NCI-H2081 treated with DMSO at 0.1 percent for 48 hours (cell line): ENCODE data around the gene DBP.

Source experiments
- DNase-seq: peaks from one replicate; lab custom pipeline; 2025; lab: John Stamatoyannopoulos, UW

The DBP gene

GRCh38 chr19:48609571-48610108 is 27.5 kb downstream of the DBP start:
- DNase-seq: no peak

GRCh38 chr19:48608798-48609263 is 28.3 kb downstream of the DBP start:
- no peak for DNase-seq

DNA sequence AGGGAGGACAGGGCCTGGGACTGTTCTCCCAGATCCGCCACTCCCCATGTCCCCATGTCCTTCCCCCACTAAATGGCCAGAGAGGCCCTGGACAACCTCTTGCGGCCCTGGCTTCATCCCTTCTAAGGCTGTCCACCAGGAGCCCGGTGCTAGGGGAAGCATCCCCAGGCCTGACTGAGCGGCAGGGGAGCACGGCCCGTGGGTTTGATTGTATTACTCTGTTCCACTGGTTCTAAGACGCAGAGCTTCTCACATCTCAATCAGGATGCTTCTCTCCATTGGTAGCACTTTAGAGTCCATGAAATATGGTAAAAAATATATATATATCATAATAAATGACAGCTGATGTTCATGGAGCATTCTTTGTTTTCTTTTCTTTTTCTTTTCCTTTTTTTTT is 29.8 kb downstream of the DBP start:
- no peak for DNase-seq

- no peak for DNase-seq
Measured at GRCh38 chr19:48606463-48607358, 30.5 kb downstream of the DBP start, which contains the start of gene SPACA4. TSS of gene SPACA4 (plus strand) at chr19:48606742. CDS start at chr19:48606979, 237 bp downstream.

DNA sequence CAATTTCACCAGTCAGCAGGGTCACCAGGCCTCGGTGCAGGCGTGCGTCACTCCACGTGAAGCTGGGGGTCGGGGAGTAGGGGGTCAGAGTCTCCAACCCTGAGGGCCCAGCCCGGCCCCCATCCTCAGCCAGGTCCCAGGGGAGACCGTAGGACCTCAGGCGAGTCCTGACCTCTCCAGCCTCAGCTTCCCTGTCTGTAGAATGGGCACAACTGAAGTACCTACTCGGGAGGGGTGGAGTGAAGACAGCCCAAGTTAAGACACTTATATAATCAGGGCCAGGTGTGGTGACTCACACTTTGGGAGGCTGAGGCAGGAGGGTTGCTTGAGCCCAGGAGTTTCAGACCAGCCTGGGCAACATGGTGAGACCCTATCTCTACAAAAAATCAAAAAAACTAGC is 33.3 kb downstream of the DBP start:
- DNase-seq: no peak

GRCh38 chr19:48603449-48603848 is 33.7 kb downstream of the DBP start:
- DNase-seq: no peak

- DNase-seq: no peak
Measured at GRCh38 chr19:48603001-48603400, 34.2 kb downstream of the DBP start.

- no peak for DNase-seq
Measured at GRCh38 chr19:48600679-48601417, 36.3 kb downstream of the DBP start.

GRCh38 chr19:48598996-48599700 is 38.0 kb downstream of the DBP start:
- DNase-seq: no peak

DNA sequence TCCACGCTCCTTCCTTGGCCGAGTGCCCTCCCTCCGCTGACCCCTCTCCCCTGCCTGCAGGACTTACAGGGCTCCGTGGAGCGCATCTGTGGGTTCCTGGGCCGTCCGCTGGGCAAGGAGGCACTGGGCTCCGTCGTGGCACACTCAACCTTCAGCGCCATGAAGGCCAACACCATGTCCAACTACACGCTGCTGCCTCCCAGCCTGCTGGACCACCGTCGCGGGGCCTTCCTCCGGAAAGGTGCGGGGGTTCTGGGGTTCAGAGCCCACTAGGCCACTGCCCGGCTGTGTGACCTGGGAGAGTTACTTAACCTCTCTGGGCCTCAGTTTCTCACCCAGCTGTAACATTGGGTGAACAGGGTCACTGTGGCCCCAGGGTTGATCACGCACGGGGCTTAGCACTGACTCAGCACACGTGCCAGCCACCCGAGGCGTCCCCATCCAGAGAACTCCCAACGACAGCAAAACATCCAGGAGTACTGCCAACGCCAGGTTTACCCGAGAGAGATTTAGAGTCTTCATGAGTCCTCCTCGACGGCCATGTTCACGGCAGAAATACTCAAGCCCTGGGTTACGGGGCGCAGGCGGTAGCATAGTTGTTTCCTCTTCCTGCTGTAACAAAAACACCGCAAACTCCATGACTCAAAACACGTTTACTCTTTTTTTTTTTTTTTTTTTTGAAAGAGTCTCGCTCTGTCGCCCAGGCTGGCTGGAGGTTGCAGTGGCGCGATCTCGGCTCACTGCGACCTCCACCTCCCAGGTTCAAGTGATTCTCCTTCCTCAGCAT is 40.3 kb downstream of the DBP start:
- DNase-seq: no peak

DNA sequence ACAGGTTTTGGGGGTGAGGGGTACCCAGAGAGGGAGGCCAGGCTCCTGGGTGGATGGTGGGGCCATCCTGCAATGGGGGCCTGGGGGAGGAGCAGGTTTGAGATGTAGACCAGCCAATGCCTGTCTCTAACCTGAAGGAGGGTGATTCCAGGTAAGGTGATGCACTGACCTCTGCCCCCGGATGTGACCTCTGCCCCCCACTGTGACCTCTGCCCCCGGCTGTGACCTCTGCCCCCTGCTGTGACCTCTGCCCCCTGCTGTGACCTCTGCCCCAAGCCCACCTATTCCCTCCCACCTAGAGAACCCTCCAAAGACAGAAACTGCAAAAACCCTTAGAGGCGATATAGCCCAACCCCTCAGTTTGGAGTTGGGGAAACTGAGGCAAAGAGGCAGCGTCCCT is 40.9 kb downstream of the DBP start:
- DNase-seq: no peak

DNA sequence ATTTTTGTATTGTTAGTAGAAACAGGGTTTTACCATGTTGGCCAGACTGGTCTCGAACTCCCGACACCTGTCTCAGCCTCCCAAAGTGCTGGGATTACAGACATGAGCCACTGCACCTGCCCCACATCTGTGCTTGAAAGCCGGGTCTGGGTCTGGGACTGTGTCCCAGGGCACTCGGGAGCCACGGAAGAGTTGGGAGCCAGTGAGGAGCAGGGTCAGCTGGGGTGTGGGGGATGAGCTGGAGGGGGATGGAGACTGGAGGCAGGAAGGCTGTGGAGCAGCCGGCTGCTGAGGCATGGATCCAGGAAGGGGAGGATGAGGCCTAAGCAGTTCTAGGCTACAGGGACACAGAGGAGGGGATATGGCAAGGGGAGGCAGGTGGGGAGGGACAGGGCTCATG is 41.3 kb downstream of the DBP start:
- DNase-seq: no peak

GRCh38 chr19:48595171-48595570 is 42.0 kb downstream of the DBP start:
- no peak for DNase-seq

- DNase-seq: no peak
Measured at GRCh38 chr19:48591021-48591420, 46.2 kb downstream of the DBP start.

GRCh38 chr19:48588670-48589401 is 48.3 kb downstream of the DBP start:
- DNase-seq: peak; percentile 38

DNA sequence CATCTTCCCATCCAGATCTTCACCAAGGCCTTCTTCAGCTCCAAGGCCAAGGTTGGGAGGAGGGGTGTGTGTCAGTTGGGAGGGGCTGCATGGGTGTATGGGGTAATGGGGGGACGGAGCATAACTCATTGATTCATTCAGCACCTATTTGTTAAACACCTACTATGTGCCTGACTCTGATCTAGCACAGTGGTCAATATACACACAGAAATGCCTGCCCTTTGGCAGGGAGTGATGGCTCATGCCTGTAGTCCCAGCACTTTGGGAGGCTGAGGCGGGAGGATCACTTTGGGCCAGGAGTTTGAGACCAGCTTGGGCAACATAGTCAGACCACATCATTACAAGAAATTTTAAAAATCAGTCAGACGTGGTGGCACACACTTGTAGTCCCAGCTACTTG is 49.8 kb downstream of the DBP start:
- no peak for DNase-seq

- DNase-seq: no peak
Measured at GRCh38 chr19:48582168-48582567, 55.0 kb downstream of the DBP start.
